Activated T-cell treated with anti-CD3 and anti-CD28 coated beads, Interleukin-2, amount 50 U/mL, for 4 hours (primary cell): Measurements from ENCODE around the gene IER5L. TPM values are rescaled to one million over a fixed set of nuclear protein-coding genes. Genes with fewer than 3 reads are reported as not detected.

Experiments
- ATAC-seq, 2 donors: fragments of 200-7000 bp; cut with Tn5 transposase; one replicate each; pipeline ENCODE4 v1.10.0; 2021
- DNase-seq: peaks from one replicate; pipeline ENCODE4 v3.0.0-alpha.2; 2020
- H3K27me3 Mint-ChIP-seq: one replicate; pipeline ENCODE4 v1.8.0; 2021; ENCODE audit warnings: low read depth, mixed read lengths
- H3K36me3 Mint-ChIP-seq: one replicate; pipeline ENCODE4 v1.8.0; 2022; ENCODE audit warnings: mixed read lengths; ENCODE audit not compliant: insufficient read depth
- H3K4me1 Mint-ChIP-seq: one replicate; pipeline ENCODE4 v1.8.0; 2021; ENCODE audit warnings: low read depth, mixed read lengths
- H3K4me3 Mint-ChIP-seq: one replicate; pipeline ENCODE4 v1.8.0; 2021; ENCODE audit warnings: mild to moderate bottlenecking, moderate library complexity, mixed read lengths
- H3K9me3 Mint-ChIP-seq: one replicate; pipeline ENCODE4 v1.8.0; 2021; ENCODE audit warnings: mixed read lengths
- total RNA-seq, 3 donors: library from RNA; stranded (reverse); gene quantifications; one replicate each; pipeline ENCODE4 v1.2.1, GENCODE V29; 2021

The IER5L gene
- total RNA-seq, 3 donors from 2014 or later = 1.6 to 1.9 (median 1.8) TPM

GRCh38 chr9:129181246-129181645, 3.2 kb upstream of the IER5L start:
- H3K36me3 Mint-ChIP-seq = no peaks in the 10 kb centered on the region
- ATAC-seq (no peak), DNase-seq (no peak)
- H3K4me3 Mint-ChIP-seq = no peak overlapping the region
- peaks cover 4% of the 10 kb centered on the region for H3K27me3 Mint-ChIP-seq
- no peaks in the 10 kb centered on the region for H3K9me3 Mint-ChIP-seq
- H3K4me1 Mint-ChIP-seq = peaks cover 5% of the 10 kb centered on the region

GRCh38 chr9:129178568-129179382, 714 bp upstream of the IER5L start:
- peaks cover 6% of the 10 kb centered on the region for H3K4me1 Mint-ChIP-seq
- no peaks in the 10 kb centered on the region for H3K9me3 Mint-ChIP-seq
- H3K27me3 Mint-ChIP-seq = peaks cover 4% of the 10 kb centered on the region
- no peak overlapping the region for H3K4me3 Mint-ChIP-seq
- no peak for ATAC-seq
- no peak for DNase-seq
- H3K36me3 Mint-ChIP-seq = no peaks in the 10 kb centered on the region

GRCh38 chr9:129177443-129177790, 644 bp downstream of the IER5L start:
- DNase-seq (no peak), ATAC-seq (peak; percentile 7 to 13)
- Mint-ChIP-seq H3K4me3 (no peak overlapping the region), H3K9me3 (no peaks in the 10 kb centered on the region), H3K36me3 (no peaks in the 10 kb centered on the region), H3K27me3 (peaks cover 8% of the 10 kb centered on the region), H3K4me1 (peaks cover 9% of the 10 kb centered on the region)

GRCh38 chr9:129176701-129177442, 1.2 kb downstream of the IER5L start:
- no peak for ATAC-seq
- no peak for DNase-seq
- peaks cover 8% of the 10 kb centered on the region for H3K27me3 Mint-ChIP-seq
- H3K9me3 Mint-ChIP-seq = no peaks in the 10 kb centered on the region
- no peaks in the 10 kb centered on the region for H3K36me3 Mint-ChIP-seq
- H3K4me1 Mint-ChIP-seq = peaks cover 9% of the 10 kb centered on the region
- H3K4me3 Mint-ChIP-seq = peak overlapping the region; percentile 80

- H3K4me3 Mint-ChIP-seq = peak overlapping the region; percentile 80
- ATAC-seq = peak in 1 of 2 donors; percentile 4
- no peaks in the 10 kb centered on the region for H3K9me3 Mint-ChIP-seq
- H3K36me3 Mint-ChIP-seq = no peaks in the 10 kb centered on the region
- peak; percentile 15 for DNase-seq
- H3K27me3 Mint-ChIP-seq = peaks cover 8% of the 10 kb centered on the region
- H3K4me1 Mint-ChIP-seq = peaks cover 9% of the 10 kb centered on the region
Measured at GRCh38 chr9:129175825-129176633, 2.0 kb downstream of the IER5L start.

GRCh38 chr9:129175515-129175824, 2.6 kb downstream of the IER5L start:
- H3K4me3 Mint-ChIP-seq = peak overlapping the region; percentile 80
- ATAC-seq (no peak), DNase-seq (no peak)
- H3K36me3 Mint-ChIP-seq = no peaks in the 10 kb centered on the region
- H3K4me1 Mint-ChIP-seq = peaks cover 9% of the 10 kb centered on the region
- peaks cover 8% of the 10 kb centered on the region for H3K27me3 Mint-ChIP-seq
- no peaks in the 10 kb centered on the region for H3K9me3 Mint-ChIP-seq

- no peaks in the 10 kb centered on the region for H3K9me3 Mint-ChIP-seq
Measured at GRCh38 chr9:129174724-129175514, 3.1 kb downstream of the IER5L start.

GRCh38 chr9:129174102-129174723, 3.8 kb downstream of the IER5L start:
- Mint-ChIP-seq H3K36me3 (no peaks in the 10 kb centered on the region), H3K9me3 (no peaks in the 10 kb centered on the region), H3K4me3 (peak overlapping the region; percentile 80), H3K27me3 (peaks cover 8% of the 10 kb centered on the region), H3K4me1 (peaks cover 9% of the 10 kb centered on the region)
- peak; percentile 81 for DNase-seq
- peak; percentile 15 to 24 for ATAC-seq

More at GRCh38 chr9:129174724-129175514, 3.1 kb downstream of the IER5L start:
- Mint-ChIP-seq H3K4me3 (peak overlapping the region; percentile 80), H3K4me1 (peaks cover 9% of the 10 kb centered on the region), H3K27me3 (peaks cover 8% of the 10 kb centered on the region), H3K36me3 (no peaks in the 10 kb centered on the region)
- no peak for DNase-seq
- ATAC-seq = no peak

GRCh38 chr9:129173296-129174101, 4.6 kb downstream of the IER5L start:
- DNase-seq (no peak), ATAC-seq (no peak)
- H3K9me3 Mint-ChIP-seq = no peaks in the 10 kb centered on the region
- peaks cover 4% of the 10 kb centered on the region for H3K27me3 Mint-ChIP-seq
- peak overlapping the region; percentile 52 for H3K4me3 Mint-ChIP-seq
- H3K4me1 Mint-ChIP-seq = peaks cover 9% of the 10 kb centered on the region
- H3K36me3 Mint-ChIP-seq = no peaks in the 10 kb centered on the region

GRCh38 chr9:129172816-129173215, 5.2 kb downstream of the IER5L start:
- Mint-ChIP-seq H3K4me3 (no peak overlapping the region), H3K36me3 (no peaks in the 10 kb centered on the region), H3K27me3 (peaks cover 4% of the 10 kb centered on the region), H3K4me1 (peaks cover 12% of the 10 kb centered on the region), H3K9me3 (no peaks in the 10 kb centered on the region)
- ATAC-seq = no peak
- DNase-seq = no peak

- Mint-ChIP-seq H3K4me1 (peaks cover 16% of the 10 kb centered on the region), H3K36me3 (no peaks in the 10 kb centered on the region), H3K4me3 (no peak overlapping the region), H3K9me3 (no peaks in the 10 kb centered on the region), H3K27me3 (peaks cover 4% of the 10 kb centered on the region)
- no peak for ATAC-seq
- no peak for DNase-seq
Measured at GRCh38 chr9:129171993-129172751, 5.9 kb downstream of the IER5L start.

- Mint-ChIP-seq H3K4me1 (peaks cover 17% of the 10 kb centered on the region), H3K9me3 (no peaks in the 10 kb centered on the region), H3K27me3 (peaks cover 4% of the 10 kb centered on the region), H3K4me3 (no peak overlapping the region), H3K36me3 (no peaks in the 10 kb centered on the region)
- DNase-seq (no peak), ATAC-seq (no peak)
Measured at GRCh38 chr9:129170229-129170628, 7.8 kb downstream of the IER5L start.
